ENCODE measurements around the gene STK32B.

DNA sequence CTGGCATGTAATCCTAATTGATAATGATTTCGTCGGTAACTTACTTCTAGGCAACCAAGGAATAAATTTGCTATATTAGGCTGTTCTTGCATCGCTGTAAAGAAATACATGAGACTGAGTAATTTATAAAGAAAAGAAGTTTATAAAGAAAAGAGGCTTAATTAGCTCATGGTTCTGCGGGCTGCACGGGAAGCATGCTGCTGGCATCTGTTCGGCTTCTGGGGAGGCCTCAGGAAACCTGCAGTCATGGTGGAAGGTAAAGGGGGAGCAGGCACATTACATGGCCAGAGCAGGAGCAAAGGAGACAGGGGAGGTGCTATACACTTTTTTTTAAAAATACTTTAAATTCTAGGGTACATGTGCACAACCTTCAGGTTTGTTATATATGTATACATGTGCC, 290.2 kb downstream of the STK32B start:
- TF ChIP-seq, protein P1, sequence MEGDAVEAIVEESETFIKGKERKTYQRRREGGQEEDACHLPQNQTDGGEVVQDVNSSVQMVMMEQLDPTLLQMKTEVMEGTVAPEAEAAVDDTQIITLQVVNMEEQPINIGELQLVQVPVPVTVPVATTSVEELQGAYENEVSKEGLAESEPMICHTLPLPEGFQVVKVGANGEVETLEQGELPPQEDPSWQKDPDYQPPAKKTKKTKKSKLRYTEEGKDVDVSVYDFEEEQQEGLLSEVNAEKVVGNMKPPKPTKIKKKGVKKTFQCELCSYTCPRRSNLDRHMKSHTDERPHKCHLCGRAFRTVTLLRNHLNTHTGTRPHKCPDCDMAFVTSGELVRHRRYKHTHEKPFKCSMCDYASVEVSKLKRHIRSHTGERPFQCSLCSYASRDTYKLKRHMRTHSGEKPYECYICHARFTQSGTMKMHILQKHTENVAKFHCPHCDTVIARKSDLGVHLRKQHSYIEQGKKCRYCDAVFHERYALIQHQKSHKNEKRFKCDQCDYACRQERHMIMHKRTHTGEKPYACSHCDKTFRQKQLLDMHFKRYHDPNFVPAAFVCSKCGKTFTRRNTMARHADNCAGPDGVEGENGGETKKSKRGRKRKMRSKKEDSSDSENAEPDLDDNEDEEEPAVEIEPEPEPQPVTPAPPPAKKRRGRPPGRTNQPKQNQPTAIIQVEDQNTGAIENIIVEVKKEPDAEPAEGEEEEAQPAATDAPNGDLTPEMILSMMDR (IDR thresholded peaks at IDR 0.05) = no peak
- TF ChIP-seq, protein P2, sequence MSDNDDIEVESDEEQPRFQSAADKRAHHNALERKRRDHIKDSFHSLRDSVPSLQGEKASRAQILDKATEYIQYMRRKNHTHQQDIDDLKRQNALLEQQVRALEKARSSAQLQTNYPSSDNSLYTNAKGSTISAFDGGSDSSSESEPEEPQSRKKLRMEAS (IDR thresholded peaks at IDR 0.05) = no peak
- no peak for TF ChIP-seq RFX5 (IDR thresholded peaks at IDR 0.05)
- TF ChIP-seq RAD21 (conservative IDR thresholded peaks at IDR 0.05 in 1 of 2, IDR thresholded peaks at IDR 0.05 in 1 of 2) = no peak
- TF ChIP-seq MAFK (IDR thresholded peaks at IDR 0.05; ENCODE audit: partially characterized antibody) = no peak
- TF ChIP-seq, protein P3, sequence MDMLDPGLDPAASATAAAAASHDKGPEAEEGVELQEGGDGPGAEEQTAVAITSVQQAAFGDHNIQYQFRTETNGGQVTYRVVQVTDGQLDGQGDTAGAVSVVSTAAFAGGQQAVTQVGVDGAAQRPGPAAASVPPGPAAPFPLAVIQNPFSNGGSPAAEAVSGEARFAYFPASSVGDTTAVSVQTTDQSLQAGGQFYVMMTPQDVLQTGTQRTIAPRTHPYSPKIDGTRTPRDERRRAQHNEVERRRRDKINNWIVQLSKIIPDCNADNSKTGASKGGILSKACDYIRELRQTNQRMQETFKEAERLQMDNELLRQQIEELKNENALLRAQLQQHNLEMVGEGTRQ (IDR thresholded peaks at IDR 0.05) = no peak
- no peak for TF ChIP-seq RCOR1 (IDR thresholded peaks at IDR 0.05; ENCODE audit: low read depth, low read length)
- no peak for TF ChIP-seq POLR2AphosphoS2 (conservative IDR thresholded peaks at IDR 0.05; ENCODE audit: low read length)
- TF ChIP-seq POLR2A (IDR thresholded peaks at IDR 0.05; ENCODE audit: low read length) = no peak
- no peak for TF ChIP-seq HDAC2 (IDR thresholded peaks at IDR 0.05)
- TF ChIP-seq KDM1A (IDR thresholded peaks at IDR 0.05; ENCODE audit: low read depth) = no peak
- no peak for TF ChIP-seq EP300 (IDR thresholded peaks at IDR 0.05)
- no peak for TF ChIP-seq ESRRA (IDR thresholded peaks at IDR 0.05; ENCODE audit: borderline replicate concordance, low read length)

All from A549 (cell line).